Measurements from ENCODE around the gene PCDHGA4. TPM values are rescaled to one million over a fixed set of nuclear protein-coding genes. Genes with fewer than 3 reads are reported as not detected.

PCDHGA4 gene
- total and polyA plus RNA-seq, 2 of the 13 experiments (the other 11 are each of a cell fraction or from before 2014, with no cell fraction given), result 0.49 to 0.58 TPM

- peak; percentile 88; the same call in 1 of the 2 replicates for TF ChIP-seq PBX3 (CRISPR knock-in tag; IDR thresholded peaks at IDR 0.05; ENCODE audit: borderline replicate concordance)
- TF ChIP-seq HOMEZ (CRISPR knock-in tag; IDR thresholded peaks at IDR 0.05; ENCODE audit: low read depth), result no peak
- TF ChIP-seq ZNF30 (CRISPR knock-in tag; IDR thresholded peaks at IDR 0.05), result peak; percentile 72; the same call in 1 of the 2 replicates
- TF ChIP-seq SNRNP70 (IDR thresholded peaks at IDR 0.05; ENCODE audit: low read depth, low read length), result no peak
- TF ChIP-seq KDM5A (IDR thresholded peaks at IDR 0.05; ENCODE audit: borderline replicate concordance, low read length), result no peak
- no peak for TF ChIP-seq ZNF121 (CRISPR knock-in tag; IDR thresholded peaks at IDR 0.05)
- peak; percentile 11 for TF ChIP-seq ARID5B (CRISPR knock-in tag; IDR thresholded peaks at IDR 0.05)
- no peak for TF ChIP-seq PRMT3 (CRISPR knock-in tag; IDR thresholded peaks at IDR 0.05; ENCODE audit: borderline replicate concordance, low read depth)
- no peak; the same call in 1 of the 2 replicates for TF ChIP-seq ZNF766 (CRISPR knock-in tag; IDR thresholded peaks at IDR 0.05; ENCODE audit: borderline replicate concordance)
- no peak; the same call in 1 of the 2 replicates for TF ChIP-seq ZBTB14 (CRISPR knock-in tag; IDR thresholded peaks at IDR 0.05)
- peak; percentile 68 for TF ChIP-seq ATF1 (CRISPR knock-in tag; IDR thresholded peaks at IDR 0.05)
- peak; percentile 89; the same call in 1 of the 2 replicates for TF ChIP-seq ZNF788 (CRISPR knock-in tag; IDR thresholded peaks at IDR 0.05; ENCODE audit: borderline replicate concordance)
- peak; percentile 51 for TF ChIP-seq HNRNPLL (IDR thresholded peaks at IDR 0.05; ENCODE audit: low read depth, low read length, poor library complexity, severe bottlenecking)
- peak; percentile 28 for TF ChIP-seq AGO2 (optimal IDR thresholded peaks at IDR 0.05; ENCODE audit: low read depth, low read length)
- TF ChIP-seq POLR2G (IDR thresholded peaks at IDR 0.05; ENCODE audit: low read depth, low read length), result peak; percentile 97
- TF ChIP-seq CBX1 (IDR thresholded peaks at IDR 0.05; ENCODE audit: low read depth), result peak; percentile 54
- TF ChIP-seq DNMT1 (CRISPR knock-in tag; IDR thresholded peaks at IDR 0.05), result 0 out of 2 replicates have a peak, but pooled peaks have one; percentile 22
- TF ChIP-seq NFE2L2 (IDR thresholded peaks at IDR 0.05; ENCODE audit: low read length), result no peak
- TF ChIP-seq NKX3-1 (CRISPR knock-in tag; IDR thresholded peaks at IDR 0.05), result 0 out of 2 replicates have a peak, but pooled peaks have one; percentile 13
- no peak for TF ChIP-seq CCAR2 (optimal IDR thresholded peaks at IDR 0.05; ENCODE audit: low read depth, low read length)
- no peak for TF ChIP-seq PHB2 (IDR thresholded peaks at IDR 0.05; ENCODE audit: partially characterized antibody)
Observed at GRCh38 chr5:141320225-141321169, 34.3 kb upstream of the PCDHGA4 start, which contains the start of gene TAF7 (continued).

Data from HepG2 (cell line).